SKM-1 treated with dmso at 0.1 percent for 144 hours (cell line): ENCODE measurements around the gene GBA3.

Source experiments
- DNase-seq: peaks from one replicate; lab custom pipeline; 2025; ENCODE audit not compliant: unreplicated experiment; lab: John Stamatoyannopoulos, UW

Gene GBA3

GRCh38 chr4:22692736-22693135, at the start of gene GBA3:
Gene GBA3 (plus strand): TSS chr4:22692937.
- no peak for DNase-seq

DNA sequence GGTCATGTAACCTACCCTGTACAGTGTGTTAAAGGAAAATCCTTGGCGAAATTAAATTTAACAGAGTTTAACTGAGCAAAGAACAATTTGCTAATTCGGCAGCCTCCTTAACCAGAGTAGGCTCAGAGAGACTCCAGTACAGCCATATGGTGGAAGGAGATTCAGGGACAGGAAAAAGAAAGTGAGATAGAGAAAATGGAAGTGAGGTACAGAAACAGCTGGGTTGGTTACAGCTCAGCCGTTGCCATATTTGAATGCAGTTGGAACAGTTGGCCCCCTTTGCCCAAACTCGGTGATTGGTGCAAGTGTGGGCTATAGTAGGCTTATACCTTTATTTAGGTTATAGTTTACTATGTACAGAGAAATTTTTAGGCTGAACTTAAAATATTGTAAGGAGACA, 48.8 kb upstream of the GBA3 start:
- DNase-seq: no peak

- no peak for DNase-seq
Measured at GRCh38 chr4:22645481-22646182, 47.1 kb upstream of the GBA3 start.

- no peak for DNase-seq
Measured at GRCh38 chr4:22648996-22649395, 43.7 kb upstream of the GBA3 start.

DNA sequence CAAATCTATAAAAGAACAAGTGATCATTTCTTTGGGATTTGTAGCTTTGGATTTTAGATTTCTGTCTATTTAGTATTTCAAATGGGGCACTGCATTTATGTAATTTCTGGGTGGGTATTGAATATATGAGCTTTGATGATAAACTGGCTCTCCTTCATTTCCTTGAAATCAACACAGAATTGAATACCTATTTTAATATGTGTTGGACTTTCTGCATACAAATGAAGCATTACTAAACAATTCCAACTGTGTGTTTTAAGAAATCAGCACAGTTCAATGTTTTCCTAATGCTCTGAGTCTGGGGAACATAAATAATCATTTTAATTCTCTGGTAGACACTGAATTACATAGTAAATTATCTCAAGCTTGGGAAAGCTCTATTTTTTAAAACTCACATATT, 42.0 kb upstream of the GBA3 start:
- DNase-seq: no peak

DNA sequence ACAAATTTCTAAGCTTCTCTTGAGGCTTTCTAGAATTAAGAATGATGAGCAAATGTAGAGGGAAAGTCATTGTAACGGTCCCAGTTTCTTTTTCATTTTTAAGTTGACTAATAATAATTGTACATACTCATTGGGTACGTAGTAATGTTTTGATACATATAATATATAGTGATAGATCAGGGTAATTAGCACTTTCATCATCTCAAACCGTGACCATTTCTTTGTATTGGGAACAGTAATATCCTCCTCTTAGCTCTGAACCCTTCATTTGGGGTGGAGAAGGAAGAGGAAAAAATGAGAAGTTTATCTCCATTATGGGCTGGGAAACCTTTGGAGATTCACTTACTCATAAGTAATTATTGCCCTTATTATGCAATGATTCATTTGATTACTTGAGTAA, 39.0 kb upstream of the GBA3 start:
- DNase-seq: no peak

GRCh38 chr4:22661443-22661842, 31.3 kb upstream of the GBA3 start:
- DNase-seq: no peak

- no peak for DNase-seq
Measured at GRCh38 chr4:22667332-22667940, 25.3 kb upstream of the GBA3 start.

- no peak for DNase-seq
Measured at GRCh38 chr4:22668301-22668700, 24.4 kb upstream of the GBA3 start.

DNA sequence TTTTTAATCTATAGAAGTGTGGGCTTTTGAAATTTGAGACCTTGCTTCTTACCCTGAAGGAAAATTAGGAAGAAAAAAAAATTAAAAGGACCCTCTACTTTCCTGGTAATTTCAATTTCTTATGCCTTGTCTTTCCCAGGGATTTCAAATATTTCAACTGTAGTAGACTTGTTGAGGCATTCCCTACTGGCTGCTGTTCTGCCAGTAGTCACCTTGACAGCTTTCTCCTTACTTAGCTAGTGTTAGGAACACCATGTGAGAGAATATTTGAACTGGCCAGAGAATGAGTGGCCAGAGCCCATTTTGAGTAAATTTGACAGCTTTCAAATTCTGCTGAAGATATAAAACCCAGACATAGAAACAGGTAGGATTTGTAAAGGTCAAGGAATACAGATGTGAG, 24.0 kb upstream of the GBA3 start:
- DNase-seq: no peak

DNA sequence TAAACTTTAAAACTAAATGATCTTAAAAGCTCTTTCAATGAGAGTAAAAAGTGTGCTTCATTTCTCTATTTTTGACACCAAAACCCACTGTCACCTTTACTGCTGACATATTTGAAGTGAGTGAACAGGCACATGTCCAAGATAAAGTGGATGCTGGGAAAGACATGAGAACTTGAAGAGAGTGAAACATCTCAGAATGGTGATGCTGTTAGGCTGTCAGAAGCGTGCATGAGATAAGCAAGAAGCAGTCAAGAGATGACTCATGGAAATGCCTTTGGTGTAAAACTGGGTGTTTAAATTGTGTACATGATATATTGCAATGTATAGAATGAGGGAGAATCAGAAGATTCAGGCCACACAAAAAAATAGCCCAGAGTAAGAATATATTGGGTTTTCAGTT, 21.8 kb upstream of the GBA3 start:
- no peak for DNase-seq

GRCh38 chr4:22672519-22672918, 20.2 kb upstream of the GBA3 start:
- no peak for DNase-seq

DNA sequence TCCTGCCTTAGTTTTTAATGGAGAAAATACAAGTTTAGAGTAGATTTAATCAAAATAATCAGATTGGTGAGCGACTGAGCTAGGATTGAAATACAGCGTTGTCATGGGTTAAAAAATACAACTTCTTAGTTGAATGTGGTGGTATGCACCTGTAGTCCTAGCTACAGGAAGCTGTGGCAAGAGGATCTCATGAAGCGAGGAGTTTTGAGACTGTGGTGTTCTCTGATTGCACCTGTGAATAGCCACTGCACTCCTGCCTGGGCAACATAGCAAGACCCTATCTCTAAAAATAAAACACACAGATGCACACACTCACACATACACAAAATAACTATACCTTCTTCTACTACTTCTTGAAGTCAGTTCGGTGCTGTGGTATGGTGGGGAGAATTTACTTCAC, 19.8 kb upstream of the GBA3 start:
- DNase-seq: no peak

GRCh38 chr4:22674700-22675099, 18.0 kb upstream of the GBA3 start:
- no peak for DNase-seq

DNA sequence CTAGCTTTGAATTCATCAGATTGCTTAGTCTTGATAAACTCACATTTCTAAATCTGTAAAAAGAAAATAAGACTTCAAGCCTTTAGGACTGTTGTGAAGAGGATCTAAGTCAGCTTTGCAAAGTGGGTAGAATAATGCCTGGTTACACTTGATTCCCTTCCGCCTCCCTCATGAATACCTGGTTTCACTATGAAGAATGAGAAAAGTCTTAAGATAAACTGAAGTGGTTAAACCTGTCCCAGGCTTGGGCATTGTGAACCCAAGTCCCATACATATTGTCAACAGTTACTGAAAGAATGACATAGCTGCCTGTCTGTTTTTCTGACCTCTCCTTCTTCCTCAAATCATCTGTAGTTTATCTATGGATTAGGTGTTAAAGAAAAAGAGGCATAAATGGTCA, 16.7 kb upstream of the GBA3 start:
- DNase-seq: no peak

DNA sequence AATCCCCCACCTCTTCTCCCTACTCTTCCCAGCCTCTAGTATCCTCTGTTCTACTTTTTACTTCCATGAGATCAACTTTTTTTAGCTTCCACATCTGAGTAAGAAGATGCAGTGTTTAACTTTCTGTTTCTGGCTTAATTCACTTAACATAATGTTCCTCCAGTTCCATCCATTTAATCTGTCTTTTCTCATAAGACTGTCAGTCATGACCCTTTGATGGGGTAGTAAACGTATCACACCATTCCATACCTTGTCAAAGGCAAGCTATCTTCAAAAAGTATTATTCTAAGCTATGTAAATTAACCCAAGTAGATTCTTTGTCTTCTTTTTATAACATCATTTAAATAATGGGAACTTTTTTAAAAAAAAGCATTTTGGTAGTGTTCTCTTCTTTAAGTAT, 15.0 kb upstream of the GBA3 start:
- DNase-seq: no peak

DNA sequence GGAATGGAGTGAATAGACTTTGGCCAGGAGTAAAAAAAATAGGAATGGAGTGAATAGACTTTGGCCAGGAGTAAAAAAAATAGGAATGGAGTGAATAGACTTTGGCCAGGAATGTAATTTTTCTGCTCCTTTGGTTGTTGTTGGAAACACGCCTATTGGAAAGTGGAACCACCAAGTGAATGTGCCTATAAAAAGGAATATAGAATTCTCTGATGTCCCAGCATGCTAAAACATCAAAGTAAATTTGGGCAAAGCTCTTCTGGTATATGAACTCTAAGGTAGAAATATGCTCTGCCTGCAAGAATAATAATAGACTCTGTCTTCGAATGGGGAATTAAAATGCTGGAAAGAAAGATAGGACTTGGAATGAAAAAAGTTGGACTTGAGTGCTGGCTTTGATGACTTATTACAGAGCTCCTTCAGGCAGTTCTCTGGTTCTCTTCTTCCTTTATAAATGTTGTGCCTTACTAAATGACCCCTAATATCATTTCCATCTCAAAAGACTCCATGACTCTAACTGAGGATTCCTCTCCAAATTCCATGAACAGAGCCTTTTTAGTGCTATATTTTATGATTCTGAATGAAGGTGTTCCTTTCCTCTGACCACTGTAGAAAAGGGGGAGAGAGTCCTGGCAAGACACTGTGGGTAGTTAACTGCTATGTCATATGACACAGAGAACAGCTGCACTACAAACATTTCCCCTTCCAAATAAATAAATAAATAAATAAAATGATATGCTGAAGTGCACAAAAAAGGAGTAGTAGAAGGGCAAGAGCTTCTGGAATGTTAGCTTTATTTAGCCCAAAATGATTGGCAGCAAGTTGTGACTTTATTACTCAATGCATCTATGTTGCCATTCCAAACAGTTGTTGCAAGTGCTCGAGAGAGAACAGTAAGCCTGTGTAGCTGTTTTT, 13.5 kb upstream of the GBA3 start:
- DNase-seq: no peak

DNA sequence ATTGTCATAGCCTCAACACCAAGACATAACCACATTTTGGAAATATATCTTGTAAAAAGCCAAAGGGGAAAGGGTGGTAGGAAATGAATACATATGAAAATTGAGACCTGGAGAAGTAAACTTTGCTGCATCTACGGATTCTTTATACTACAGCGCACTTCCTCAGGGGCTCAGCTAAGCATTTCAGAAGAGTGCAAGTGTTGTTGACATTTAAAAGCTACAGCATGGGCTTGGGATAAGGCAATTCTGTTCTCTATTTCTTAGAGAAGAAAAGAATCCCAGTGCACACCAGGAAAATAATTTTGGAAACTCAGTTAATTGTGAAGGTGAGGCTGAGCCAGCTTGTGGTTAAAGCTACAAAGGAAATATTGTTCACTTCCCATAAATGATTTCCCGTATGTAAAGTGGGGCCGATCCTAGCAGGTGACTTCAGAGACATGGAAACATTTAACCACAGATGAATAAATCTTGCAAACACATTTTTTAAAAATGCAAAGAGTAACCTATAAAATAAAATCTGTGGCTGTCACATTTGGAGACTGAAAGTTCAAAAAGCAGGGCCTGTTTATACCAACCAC, 12.6 kb upstream of the GBA3 start:
- no peak for DNase-seq

DNA sequence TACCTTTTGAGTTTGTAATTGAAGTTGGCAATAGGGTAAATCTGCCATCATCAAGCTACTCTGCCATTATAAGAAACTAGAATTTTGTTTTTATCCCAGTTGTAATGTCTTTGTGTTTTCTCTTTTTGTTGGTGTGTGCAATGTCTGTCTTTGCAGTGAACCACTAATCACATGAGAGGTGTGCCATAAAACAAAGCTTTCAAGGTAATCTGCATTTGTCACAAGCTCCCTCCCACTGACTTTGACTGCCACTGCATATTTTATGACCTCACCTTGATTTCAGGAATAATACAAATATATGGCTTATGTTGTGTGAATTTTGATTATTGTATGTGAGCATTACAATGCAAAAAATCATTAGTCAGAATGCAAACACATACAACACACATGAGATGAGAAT, 9.0 kb upstream of the GBA3 start:
- DNase-seq: no peak

DNA sequence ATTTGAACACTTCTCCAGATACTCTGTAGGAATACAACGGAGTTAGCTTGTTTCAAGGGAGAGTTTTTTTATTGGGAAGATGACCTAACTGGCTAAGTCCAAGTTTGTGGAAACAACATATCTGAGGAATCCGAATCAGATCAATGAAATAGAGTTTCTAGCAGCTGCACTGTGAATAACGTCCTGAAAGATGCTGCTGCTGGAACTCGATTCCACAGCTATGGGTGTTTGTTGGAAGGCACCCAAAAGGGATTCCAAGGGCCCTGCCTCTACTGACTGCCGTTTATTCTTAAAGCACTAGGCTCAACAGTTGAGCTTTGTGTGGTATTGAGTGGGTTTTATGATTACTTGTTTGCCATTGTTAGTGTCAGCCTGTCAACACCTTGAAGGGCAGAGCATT, 6.6 kb upstream of the GBA3 start:
- DNase-seq: no peak

DNA sequence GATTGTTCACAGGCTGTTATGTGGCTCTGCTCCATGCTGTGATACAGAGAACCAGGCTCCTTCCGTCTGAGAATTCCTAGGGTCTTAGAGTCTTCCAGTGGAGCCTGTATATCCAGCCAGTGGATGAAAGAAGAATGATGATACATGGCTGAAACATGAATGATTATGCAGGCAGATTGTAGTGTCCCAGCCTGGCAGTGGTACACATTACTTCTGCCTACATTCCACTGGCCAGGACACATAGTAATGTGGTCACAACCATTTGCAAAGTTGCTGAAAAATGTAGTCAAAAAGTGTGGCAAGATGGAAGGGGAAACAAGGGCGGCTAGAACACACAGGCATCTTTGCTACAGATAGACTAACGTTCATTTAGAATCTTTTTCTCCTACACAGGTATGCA, 4.5 kb upstream of the GBA3 start:
- DNase-seq: no peak

DNA sequence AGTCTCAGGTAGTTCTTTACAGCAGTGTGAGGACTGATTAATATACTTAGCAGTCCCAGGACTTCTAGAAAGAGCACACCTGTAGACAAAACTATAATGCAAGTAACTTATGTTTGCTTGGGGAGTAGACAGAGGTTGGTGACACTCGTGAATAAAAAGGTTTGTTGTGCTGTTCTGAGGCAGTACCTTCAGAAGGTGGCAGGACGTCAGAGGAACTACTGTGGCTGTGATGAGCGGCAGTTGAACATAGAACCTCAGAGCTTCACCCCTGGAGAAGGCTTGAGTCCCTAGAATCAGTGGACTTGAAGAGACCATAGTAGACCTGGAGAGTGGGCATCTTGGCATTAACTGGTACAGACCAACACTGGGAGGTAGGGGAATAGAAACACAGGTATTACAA, 3.3 kb upstream of the GBA3 start:
- no peak for DNase-seq
